Prostate gland (tissue), 2 donors: Measurements from ENCODE around the gene IL17RB.

ENCODE experiments used
- POLR2AphosphoS5 ChIP-seq: sonication (generic); formaldehyde crosslinking; IDR thresholded peaks from one replicate; pipeline ENCODE4 v1.6.1; 2017; ENCODE audit warnings: antibody characterized with exemption
- TF ChIP-seq, protein P1 (sequence below), 4 experiments: fragments of 200-600 bp in 2 of 4; fragments of 450-650 bp in 2 of 4; sonication (generic) in 2 of 4; IDR thresholded peaks; 1 replicate in 3 of 4; 2 replicates in 1 of 4; pipeline ENCODE4 v1.5.1; 2016 to 2019; ENCODE audit warnings: antibody characterized with exemption in 4 of 4, mild to moderate bottlenecking in 2 of 4, moderate library complexity in 2 of 4

DNA sequence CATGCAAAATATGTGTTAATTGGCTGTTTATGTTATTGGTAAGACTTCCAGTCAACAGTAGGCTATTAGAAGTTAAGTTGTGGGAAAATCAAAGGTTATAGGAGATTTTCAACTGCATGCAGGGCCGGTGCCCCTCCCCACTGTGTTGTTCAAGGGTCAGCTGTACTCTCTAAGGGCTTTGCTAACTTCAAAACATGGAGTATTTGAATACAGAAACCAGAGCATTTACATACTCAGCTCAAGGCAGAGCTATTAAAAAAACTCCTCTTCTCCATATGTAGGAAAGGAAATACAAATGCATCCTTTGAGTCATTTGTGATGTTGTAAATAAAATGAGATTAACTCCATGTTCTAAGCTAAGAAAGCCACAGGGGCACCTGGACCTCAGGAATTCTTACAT is 16.8 kb downstream of the IL17RB start:
- TF ChIP-seq POLR2AphosphoS5 = no peak
- TF ChIP-seq, protein P1, sequence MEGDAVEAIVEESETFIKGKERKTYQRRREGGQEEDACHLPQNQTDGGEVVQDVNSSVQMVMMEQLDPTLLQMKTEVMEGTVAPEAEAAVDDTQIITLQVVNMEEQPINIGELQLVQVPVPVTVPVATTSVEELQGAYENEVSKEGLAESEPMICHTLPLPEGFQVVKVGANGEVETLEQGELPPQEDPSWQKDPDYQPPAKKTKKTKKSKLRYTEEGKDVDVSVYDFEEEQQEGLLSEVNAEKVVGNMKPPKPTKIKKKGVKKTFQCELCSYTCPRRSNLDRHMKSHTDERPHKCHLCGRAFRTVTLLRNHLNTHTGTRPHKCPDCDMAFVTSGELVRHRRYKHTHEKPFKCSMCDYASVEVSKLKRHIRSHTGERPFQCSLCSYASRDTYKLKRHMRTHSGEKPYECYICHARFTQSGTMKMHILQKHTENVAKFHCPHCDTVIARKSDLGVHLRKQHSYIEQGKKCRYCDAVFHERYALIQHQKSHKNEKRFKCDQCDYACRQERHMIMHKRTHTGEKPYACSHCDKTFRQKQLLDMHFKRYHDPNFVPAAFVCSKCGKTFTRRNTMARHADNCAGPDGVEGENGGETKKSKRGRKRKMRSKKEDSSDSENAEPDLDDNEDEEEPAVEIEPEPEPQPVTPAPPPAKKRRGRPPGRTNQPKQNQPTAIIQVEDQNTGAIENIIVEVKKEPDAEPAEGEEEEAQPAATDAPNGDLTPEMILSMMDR (IDR thresholded peaks at IDR 0.05) = no peak
